ENCODE data around the gene CASKIN1.

GRCh38 chr16:2175454-2175853, 21.0 kb downstream of the CASKIN1 start:
- no peak for TF ChIP-seq CTCF (optimal IDR thresholded peaks at IDR 0.05 in 1 of 3, IDR thresholded peaks at IDR 0.05 in 1 of 3, conservative IDR thresholded peaks at IDR 0.05 in 1 of 3; ENCODE audit: extremely low read depth in 1 of 3, insufficient read depth in 2 of 3, low read length in 3 of 3)
- no peak for TF ChIP-seq EZH2 (IDR thresholded peaks at IDR 0.05; ENCODE audit: low read length)

Measured in keratinocyte (primary cell).